TTC549 (cell line): Measurements from ENCODE around the gene STARD13.

Source experiments
- FAIRE-seq: peaks from 2 replicates; lab custom pipeline; 2012; peaks lifted over from hg19 to GRCh38; lab: Jason Lieb, UNC

The STARD13 gene

GRCh38 chr13:33112766-33113165, 172.8 kb downstream of the STARD13 start:
- no peak for FAIRE-seq

- FAIRE-seq = no peak
Measured at GRCh38 chr13:33111414-33112110, 174.0 kb downstream of the STARD13 start.

GRCh38 chr13:33110713-33111413, 174.7 kb downstream of the STARD13 start:
- FAIRE-seq = no peak

GRCh38 chr13:33110386-33110712, 175.2 kb downstream of the STARD13 start:
- FAIRE-seq = no peak

- FAIRE-seq = no peak
Measured at GRCh38 chr13:33109801-33110200, 175.8 kb downstream of the STARD13 start.

GRCh38 chr13:33109271-33109697, 176.3 kb downstream of the STARD13 start:
- no peak for FAIRE-seq

GRCh38 chr13:33108620-33109019, 176.9 kb downstream of the STARD13 start:
- FAIRE-seq = no peak

GRCh38 chr13:33107361-33107760, 178.2 kb downstream of the STARD13 start:
- FAIRE-seq = no peak

- no peak for FAIRE-seq
Measured at GRCh38 chr13:33106656-33107360, 178.7 kb downstream of the STARD13 start.

GRCh38 chr13:33105387-33106005, 180.1 kb downstream of the STARD13 start:
- FAIRE-seq = no peak

- FAIRE-seq = no peak
Measured at GRCh38 chr13:33103457-33103856, 182.1 kb downstream of the STARD13 start.

- no peak for FAIRE-seq
Measured at GRCh38 chr13:33101835-33102234, 183.7 kb downstream of the STARD13 start.

- FAIRE-seq = no peak
Measured at GRCh38 chr13:33100886-33101285, 184.7 kb downstream of the STARD13 start.

GRCh38 chr13:33099860-33100259, 185.7 kb downstream of the STARD13 start:
- FAIRE-seq = no peak

GRCh38 chr13:33096886-33097605, 188.5 kb downstream of the STARD13 start:
- FAIRE-seq = no peak

GRCh38 chr13:33092073-33092987, 193.2 kb downstream of the STARD13 start:
- FAIRE-seq = no peak

- no peak for FAIRE-seq
Measured at GRCh38 chr13:33091415-33091774, 194.2 kb downstream of the STARD13 start.

GRCh38 chr13:33090755-33091414, 194.7 kb downstream of the STARD13 start:
- FAIRE-seq = no peak

- no peak for FAIRE-seq
Measured at GRCh38 chr13:33089311-33089710, 196.2 kb downstream of the STARD13 start.

GRCh38 chr13:33087790-33088189, 197.8 kb downstream of the STARD13 start:
- FAIRE-seq = no peak

GRCh38 chr13:33087091-33087490, 198.5 kb downstream of the STARD13 start:
- no peak for FAIRE-seq
